Lower leg skin (tissue), 4 donors: Measurements from ENCODE around the gene CACNA1A. TPM values are rescaled to one million over a fixed set of nuclear protein-coding genes. Genes with fewer than 3 reads are reported as not detected.
"Not testable (repeated sequence)": the region's sequence is repeated elsewhere in the genome, so short reads cannot be mapped to it uniquely, and the experiment has no call there.

Experiments used
- DNase-seq, 2 donors: peaks; one replicate each; pipeline ENCODE4 v3.0.0-alpha.2; 2019; ENCODE audit warnings: low spot score in 2 of 2
- H3K4me3 ChIP-seq: fragments of 200-600 bp; sonication (generic); 2 replicates; pipeline ENCODE4 v1.5.1; 2017; ENCODE audit warnings: mild to moderate bottlenecking, low read depth; ENCODE audit not compliant: poor library complexity, severe bottlenecking
- POLR2A ChIP-seq, 2 donors: fragments of 450-650 bp; IDR thresholded peaks; one replicate each; pipeline ENCODE4 v1.6.1; 2016 to 2017; ENCODE audit warnings: antibody characterized with exemption in 2 of 2, mild to moderate bottlenecking in 1 of 2, moderate library complexity in 1 of 2
- WGBS, 2 donors: methylation state at CpG; one replicate each; pipeline ENCODE4 v1.1.5; 2018; 5-methylcytosine and 5-hydroxymethylcytosine counted together
- intact Hi-C: fragments of 100-400 bp; cut with DNase I; formaldehyde crosslinking; loops from one replicate; pipeline ENCODE4 v1.15.0; 2023; ENCODE audit warnings: low total_unique reads
- total RNA-seq, 4 donors: library from RNA; depleted of rRNA; stranded (reverse); fragments of >200 nt; gene quantifications; one replicate each; pipeline ENCODE4 v1.1.0, GENCODE V29; 2016
- TF ChIP-seq, protein P1 (sequence below), 3 donors: fragments of 450-650 bp; IDR thresholded peaks; one replicate each; pipeline ENCODE4 v1.5.1; 2016; ENCODE audit warnings: antibody characterized with exemption in 3 of 3, mild to moderate bottlenecking in 3 of 3, moderate library complexity in 2 of 3

The CACNA1A gene
- total RNA-seq, 4 donors from 2014 or later, result 0.16 to 0.46 (median 0.22) TPM; not detected in 1

DNA sequence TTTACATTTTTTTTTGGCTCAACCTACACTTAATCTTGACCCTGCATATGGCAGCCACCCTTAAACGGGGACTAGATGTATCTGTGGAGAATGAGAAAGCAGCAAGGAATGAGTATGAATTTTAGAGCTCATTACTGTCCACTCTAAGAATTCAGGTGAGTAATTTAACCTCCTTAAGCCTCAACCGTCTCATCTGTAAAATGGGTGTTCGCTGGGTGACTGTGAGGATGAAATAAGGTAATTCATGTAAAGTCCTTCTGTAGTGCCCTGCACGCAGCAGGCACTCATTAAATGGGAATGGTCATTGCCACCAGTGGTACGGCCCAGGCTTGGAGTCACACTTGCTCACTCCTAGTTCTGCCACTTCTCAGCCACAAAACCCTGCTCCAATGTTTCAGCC, 135.3 kb downstream of the CACNA1A start:
- WGBS, 2 donors, result 83 to 94% methylated on average over 5 of the region's 5 CpGs
- H3K4me3 ChIP-seq, result no peak overlapping the region
- intact Hi-C loops, result no loop called here
- no peak for TF ChIP-seq POLR2A (IDR thresholded peaks at IDR 0.05)
- TF ChIP-seq, protein P1, sequence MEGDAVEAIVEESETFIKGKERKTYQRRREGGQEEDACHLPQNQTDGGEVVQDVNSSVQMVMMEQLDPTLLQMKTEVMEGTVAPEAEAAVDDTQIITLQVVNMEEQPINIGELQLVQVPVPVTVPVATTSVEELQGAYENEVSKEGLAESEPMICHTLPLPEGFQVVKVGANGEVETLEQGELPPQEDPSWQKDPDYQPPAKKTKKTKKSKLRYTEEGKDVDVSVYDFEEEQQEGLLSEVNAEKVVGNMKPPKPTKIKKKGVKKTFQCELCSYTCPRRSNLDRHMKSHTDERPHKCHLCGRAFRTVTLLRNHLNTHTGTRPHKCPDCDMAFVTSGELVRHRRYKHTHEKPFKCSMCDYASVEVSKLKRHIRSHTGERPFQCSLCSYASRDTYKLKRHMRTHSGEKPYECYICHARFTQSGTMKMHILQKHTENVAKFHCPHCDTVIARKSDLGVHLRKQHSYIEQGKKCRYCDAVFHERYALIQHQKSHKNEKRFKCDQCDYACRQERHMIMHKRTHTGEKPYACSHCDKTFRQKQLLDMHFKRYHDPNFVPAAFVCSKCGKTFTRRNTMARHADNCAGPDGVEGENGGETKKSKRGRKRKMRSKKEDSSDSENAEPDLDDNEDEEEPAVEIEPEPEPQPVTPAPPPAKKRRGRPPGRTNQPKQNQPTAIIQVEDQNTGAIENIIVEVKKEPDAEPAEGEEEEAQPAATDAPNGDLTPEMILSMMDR (IDR thresholded peaks at IDR 0.05), result no peak
- DNase-seq, result no peak

DNA sequence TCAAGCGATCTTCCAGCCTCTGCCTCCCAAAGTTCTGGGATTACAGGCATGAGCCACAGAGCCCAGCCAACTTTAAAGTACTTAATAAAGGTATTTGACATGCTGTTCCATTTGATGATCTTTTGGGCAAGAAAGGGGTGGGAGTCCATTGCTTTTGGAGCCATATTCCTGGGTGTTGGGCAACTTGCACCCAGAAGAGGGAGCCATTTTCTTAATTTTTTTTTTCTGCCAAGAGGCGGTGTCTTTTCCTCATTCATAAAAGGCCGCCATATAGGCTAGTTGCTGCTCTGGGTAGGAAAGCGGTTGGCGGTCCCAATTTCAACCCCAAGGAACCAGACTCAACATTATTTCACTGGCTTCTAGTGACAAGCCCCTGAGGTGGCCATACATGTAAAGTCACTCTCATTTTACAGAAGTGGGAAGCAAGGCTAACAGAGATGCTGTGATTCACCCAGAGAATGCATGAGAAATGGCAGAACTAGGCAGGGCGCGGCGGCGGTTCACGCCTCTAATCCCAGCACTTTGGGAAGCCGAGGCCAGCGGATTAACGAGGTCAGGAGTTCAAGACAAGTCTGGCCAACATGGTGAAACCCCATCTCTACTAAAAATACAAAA, 139.6 kb downstream of the CACNA1A start:
- TF ChIP-seq, protein P1 (IDR thresholded peaks at IDR 0.05), result no peak
- TF ChIP-seq POLR2A (IDR thresholded peaks at IDR 0.05), result no peak
- 81 to 85% methylated on average over 13 of the region's 13 CpGs for WGBS, 2 donors
- DNase-seq, result no peak
- H3K4me3 ChIP-seq, result no peak overlapping the region
- intact Hi-C loops, result no loop called here

DNA sequence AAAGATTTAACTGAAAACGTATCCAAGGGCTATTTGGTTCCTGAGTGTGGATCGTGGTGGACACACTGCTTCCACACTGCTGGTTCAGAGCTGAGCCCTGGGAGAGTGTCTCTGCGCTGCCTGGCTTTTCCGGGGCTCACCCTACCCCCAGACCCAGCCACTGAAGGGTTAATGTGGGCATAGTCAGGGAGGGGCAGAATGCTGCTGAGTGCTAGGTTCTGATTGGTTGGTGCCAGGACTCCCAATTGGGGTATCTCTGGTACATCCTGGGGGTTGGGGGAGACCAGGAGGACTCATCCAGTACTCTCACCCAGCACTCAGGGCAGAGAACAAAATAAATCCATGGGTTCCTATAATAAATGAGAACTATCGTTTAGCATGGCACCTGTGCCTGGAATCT, 142.3 kb downstream of the CACNA1A start:
- WGBS, 2 donors, result 60 to 69% methylated on average over 5 of the region's 5 CpGs
- intact Hi-C loops, result no loop called here
- H3K4me3 ChIP-seq, result no peak overlapping the region
- no peak for TF ChIP-seq POLR2A (IDR thresholded peaks at IDR 0.05)
- TF ChIP-seq, protein P1 (IDR thresholded peaks at IDR 0.05), result no peak
- DNase-seq, result no peak

DNA sequence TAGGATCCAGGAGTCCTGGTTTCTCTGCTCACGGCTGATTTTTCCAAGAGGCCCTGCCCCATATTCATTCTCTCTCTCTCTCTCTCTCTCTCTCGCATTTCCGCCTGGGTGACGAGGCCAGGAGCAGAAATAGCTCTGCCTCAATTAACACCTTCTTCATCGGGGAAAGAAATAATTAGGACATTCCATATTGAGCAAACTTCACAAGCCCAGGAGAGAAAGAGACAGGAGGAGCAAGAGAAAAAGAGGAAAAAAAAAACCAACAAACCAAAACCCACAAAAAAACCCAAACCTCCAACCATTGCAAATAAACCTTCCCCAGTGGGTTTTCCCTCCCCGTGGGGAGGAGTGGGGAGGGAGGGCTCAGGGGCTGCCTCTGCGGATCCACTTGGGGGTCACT, 143.0 kb downstream of the CACNA1A start:
- intact Hi-C loops, result no loop called here
- TF ChIP-seq, protein P1 (IDR thresholded peaks at IDR 0.05), result no peak
- no peak for TF ChIP-seq POLR2A (IDR thresholded peaks at IDR 0.05)
- H3K4me3 ChIP-seq, result no peak overlapping the region
- DNase-seq, result no peak
- 32 to 41% methylated on average over 7 of the region's 7 CpGs for WGBS, 2 donors

DNA sequence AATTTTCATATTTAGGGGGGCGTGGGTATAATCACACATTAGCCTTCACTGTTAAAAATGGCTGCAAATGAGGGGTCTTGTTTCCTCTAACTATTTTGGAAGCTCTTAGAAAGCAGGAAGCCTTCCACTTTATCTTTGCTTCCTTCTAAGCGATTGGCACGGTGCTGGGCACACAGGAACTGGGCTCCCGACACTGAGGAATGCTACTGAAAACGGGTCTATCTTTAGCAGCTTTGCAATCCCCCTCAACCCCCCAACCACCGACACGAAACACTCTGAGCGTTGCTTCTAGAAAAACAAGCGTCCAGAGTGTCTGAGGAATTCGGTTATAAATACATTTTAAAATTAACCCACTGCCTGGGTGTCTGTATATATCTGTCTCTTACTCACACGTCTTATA, 143.6 kb downstream of the CACNA1A start:
- H3K4me3 ChIP-seq, result no peak overlapping the region
- no peak for TF ChIP-seq POLR2A (IDR thresholded peaks at IDR 0.05)
- TF ChIP-seq, protein P1 (IDR thresholded peaks at IDR 0.05), result no peak
- intact Hi-C loops, result no loop called here
- 63 to 67% methylated on average over 11 of the region's 11 CpGs for WGBS, 2 donors
- DNase-seq, result no peak

DNA sequence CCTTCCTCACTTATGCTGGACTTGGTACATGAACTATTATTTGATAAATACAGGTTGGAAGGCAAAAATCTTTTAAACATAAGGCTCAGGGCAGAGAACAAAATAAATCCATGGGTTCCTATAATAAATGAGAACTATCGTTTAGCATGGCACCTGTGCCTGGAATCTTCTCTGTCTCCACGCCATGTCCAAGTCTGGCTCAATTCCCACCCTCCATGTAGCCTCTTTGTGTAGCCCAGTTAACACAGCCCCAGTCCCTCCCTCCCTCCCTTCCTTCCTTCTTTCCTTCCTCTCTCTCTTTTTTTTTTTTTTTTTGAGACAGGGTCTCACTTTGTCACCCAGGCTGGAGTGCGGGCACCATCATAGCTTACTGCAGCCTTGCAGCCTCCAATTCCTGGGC, 144.6 kb downstream of the CACNA1A start:
- intact Hi-C loops, DNase-seq, H3K4me3 ChIP-seq: not testable (repeated sequence)
- WGBS, 2 donors, result 53 to 82% methylated on average over 3 of the region's 3 CpGs
